OCI-LY7 (cell line): ENCODE data around the gene FOXL3.

Experiments
- EZH2phosphoT487 ChIP-seq: fragments of 200-600 bp; sonication (generic); IDR thresholded peaks from 2 replicates; pipeline ENCODE4 v1.6.1; 2018; ENCODE audit warnings: low read depth, borderline replicate concordance, mild to moderate bottlenecking, mixed run types, antibody characterized with exemption, low read length, moderate library complexity, mixed read lengths
- TF ChIP-seq, protein P1 (sequence below): fragments of 200-600 bp; sonication (generic); conservative IDR thresholded peaks from 2 replicates; pipeline ENCODE4 v1.5.1; 2014; ENCODE audit warnings: mild to moderate bottlenecking, antibody characterized with exemption, low read length, moderate library complexity, mixed read lengths

DNA sequence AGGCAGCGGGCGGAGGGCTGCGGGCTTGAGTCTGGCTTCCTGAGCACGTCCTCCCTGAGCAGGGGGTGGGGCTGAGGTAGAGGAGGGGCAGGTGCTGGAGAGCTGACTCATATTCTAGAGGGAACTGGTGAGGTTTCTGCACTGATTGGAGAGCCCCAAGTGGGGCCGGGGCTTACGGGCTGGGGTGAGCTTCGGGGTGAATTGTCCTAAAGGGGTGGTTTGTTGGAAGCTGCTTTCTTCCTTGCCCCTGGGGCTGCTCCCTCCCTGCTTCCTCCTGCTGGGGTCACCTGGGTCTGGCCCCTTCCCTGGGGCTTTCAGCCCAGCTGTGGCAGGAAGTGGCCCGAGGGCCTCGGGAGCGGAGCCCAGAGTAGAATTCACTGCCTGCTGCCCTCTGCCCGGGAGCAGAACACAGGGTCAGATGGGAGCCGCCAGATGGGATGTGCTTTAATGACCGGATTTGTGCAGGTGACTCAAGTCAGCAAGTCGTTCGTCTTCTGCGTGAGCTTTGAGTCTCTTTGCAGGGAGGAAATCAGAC is 49.0 kb upstream of the FOXL3 start:
- TF ChIP-seq EZH2phosphoT487: no peak
- TF ChIP-seq, protein P1, sequence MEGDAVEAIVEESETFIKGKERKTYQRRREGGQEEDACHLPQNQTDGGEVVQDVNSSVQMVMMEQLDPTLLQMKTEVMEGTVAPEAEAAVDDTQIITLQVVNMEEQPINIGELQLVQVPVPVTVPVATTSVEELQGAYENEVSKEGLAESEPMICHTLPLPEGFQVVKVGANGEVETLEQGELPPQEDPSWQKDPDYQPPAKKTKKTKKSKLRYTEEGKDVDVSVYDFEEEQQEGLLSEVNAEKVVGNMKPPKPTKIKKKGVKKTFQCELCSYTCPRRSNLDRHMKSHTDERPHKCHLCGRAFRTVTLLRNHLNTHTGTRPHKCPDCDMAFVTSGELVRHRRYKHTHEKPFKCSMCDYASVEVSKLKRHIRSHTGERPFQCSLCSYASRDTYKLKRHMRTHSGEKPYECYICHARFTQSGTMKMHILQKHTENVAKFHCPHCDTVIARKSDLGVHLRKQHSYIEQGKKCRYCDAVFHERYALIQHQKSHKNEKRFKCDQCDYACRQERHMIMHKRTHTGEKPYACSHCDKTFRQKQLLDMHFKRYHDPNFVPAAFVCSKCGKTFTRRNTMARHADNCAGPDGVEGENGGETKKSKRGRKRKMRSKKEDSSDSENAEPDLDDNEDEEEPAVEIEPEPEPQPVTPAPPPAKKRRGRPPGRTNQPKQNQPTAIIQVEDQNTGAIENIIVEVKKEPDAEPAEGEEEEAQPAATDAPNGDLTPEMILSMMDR: no peak
